ENCODE measurements around the gene RIT2.
"Not testable (repeated sequence)": the region's sequence is repeated elsewhere in the genome, so short reads cannot be mapped to it uniquely, and the experiment has no call there.

Gene RIT2

GRCh38 chr18:42745931-42746330 lies 369.6 kb downstream of the RIT2 start:
- no peak for DNase-seq

- DNase-seq: no peak
Observed at GRCh38 chr18:42745171-42745570, 370.3 kb downstream of the RIT2 start.

GRCh38 chr18:42743373-42744138 lies 371.9 kb downstream of the RIT2 start:
- no peak for DNase-seq

GRCh38 chr18:42742969-42743368 lies 372.5 kb downstream of the RIT2 start:
- no peak for DNase-seq

GRCh38 chr18:42742474-42742873 lies 373.0 kb downstream of the RIT2 start:
- DNase-seq: no peak

GRCh38 chr18:42741805-42742347 lies 373.6 kb downstream of the RIT2 start:
- DNase-seq: not testable (repeated sequence)

- DNase-seq: not testable (repeated sequence)
Observed at GRCh38 chr18:42741299-42741698, 374.2 kb downstream of the RIT2 start.

- DNase-seq: no peak
Observed at GRCh38 chr18:42736074-42736473, 379.4 kb downstream of the RIT2 start.

- no peak for DNase-seq
Observed at GRCh38 chr18:42734520-42734919, 381.0 kb downstream of the RIT2 start.

GRCh38 chr18:42730272-42730671 lies 385.2 kb downstream of the RIT2 start:
- DNase-seq: no peak

- no peak for DNase-seq
Observed at GRCh38 chr18:42719221-42719620, 396.3 kb downstream of the RIT2 start.

GRCh38 chr18:42712065-42712464 lies 403.4 kb downstream of the RIT2 start:
- no peak for DNase-seq

- no peak for DNase-seq
Observed at GRCh38 chr18:42707080-42707479, 408.4 kb downstream of the RIT2 start.

GRCh38 chr18:42706618-42707017 lies 408.9 kb downstream of the RIT2 start:
- DNase-seq: no peak

GRCh38 chr18:42706029-42706608 lies 409.4 kb downstream of the RIT2 start:
- no peak for DNase-seq
